HUES48 (cell line): ENCODE results near the gene LRRC37B.
"Not testable (repeated sequence)": the region's sequence is repeated elsewhere in the genome, so short reads cannot be mapped to it uniquely, and the experiment has no call there.

Experiments used
- H3K27ac ChIP-seq: one replicate; pipeline ENCODE4 v1.7.0; 2013; ENCODE audit warnings: low read depth, low read length, inconsistent platforms
- H3K27me3 ChIP-seq: 2 replicates; pipeline ENCODE4 v1.6.1; 2013; ENCODE audit warnings: mild to moderate bottlenecking, low read length; ENCODE audit not compliant: control insufficient read depth, insufficient read depth
- H3K36me3 ChIP-seq: 2 replicates; pipeline ENCODE4 v1.6.1; 2013; ENCODE audit warnings: low read length; ENCODE audit not compliant: control insufficient read depth, insufficient read depth
- H3K4me1 ChIP-seq: 2 replicates; pipeline ENCODE4 v1.6.1; 2013; ENCODE audit warnings: mild to moderate bottlenecking, low read length; ENCODE audit not compliant: control insufficient read depth, insufficient read depth
- H3K4me3 ChIP-seq: 2 replicates; pipeline ENCODE4 v1.5.1; 2013; ENCODE audit warnings: mild to moderate bottlenecking, low read depth, low read length
- H3K9ac ChIP-seq: 2 replicates; pipeline ENCODE4 v1.6.1; 2013; ENCODE audit warnings: mild to moderate bottlenecking, low read depth, low read length, moderate library complexity
- H3K9me3 ChIP-seq: 2 replicates; pipeline ENCODE4 v1.6.1; 2013; ENCODE audit warnings: low read length; ENCODE audit not compliant: control insufficient read depth, insufficient read depth

The LRRC37B gene

DNA sequence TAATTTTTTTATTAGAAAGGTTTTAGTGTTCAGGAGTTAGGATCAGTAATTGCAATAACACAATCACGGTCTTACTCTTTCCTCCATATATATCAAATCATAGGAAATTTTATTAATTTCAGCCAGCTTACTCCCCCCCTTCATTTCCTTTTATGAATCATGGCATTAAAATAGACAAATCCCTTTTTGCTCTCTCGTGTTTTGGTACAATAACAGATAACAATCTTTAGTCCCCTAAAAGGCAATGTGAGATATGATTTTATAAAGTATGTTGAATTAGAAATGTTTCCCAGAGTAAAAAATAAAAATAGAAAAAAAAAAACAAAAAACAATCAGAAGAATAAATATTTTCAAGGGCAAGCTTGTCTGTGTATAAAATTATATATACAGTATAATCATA, 92.5 kb downstream of the LRRC37B start:
- Histone ChIP-seq H3K36me3 (no peaks in the 10 kb centered on the region), H3K27ac (no peak overlapping the region), H3K4me1 (peaks cover 5% of the 10 kb centered on the region; the same call in 1 of the 2 replicates), H3K4me3 (no peak overlapping the region), H3K27me3 (no peaks in the 10 kb centered on the region), H3K9ac (no peak overlapping the region), H3K9me3 (no peaks in the 10 kb centered on the region)

DNA sequence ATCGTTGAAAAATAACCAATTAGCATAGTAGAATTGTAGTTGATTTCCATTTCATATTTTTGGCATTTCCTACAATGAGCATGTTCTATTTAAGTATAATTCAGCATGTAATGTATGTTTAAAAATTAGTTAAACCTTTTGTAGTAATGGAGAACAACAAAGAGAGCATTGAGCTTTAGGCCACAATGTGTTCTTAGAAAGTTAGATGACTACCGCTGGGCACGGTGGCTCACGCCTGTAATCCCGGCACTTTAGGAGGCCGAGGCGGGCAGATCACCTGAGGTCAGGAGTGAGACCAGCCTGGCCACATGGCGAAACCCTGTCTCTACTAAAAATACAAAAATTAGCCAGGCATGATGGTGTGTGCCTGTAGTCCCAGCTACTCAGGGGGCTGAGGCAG, 93.1 kb downstream of the LRRC37B start:
- not testable (repeated sequence) for H3K36me3 ChIP-seq, H3K27me3 ChIP-seq, H3K27ac ChIP-seq, H3K9ac ChIP-seq, H3K4me1 ChIP-seq, H3K9me3 ChIP-seq, H3K4me3 ChIP-seq

DNA sequence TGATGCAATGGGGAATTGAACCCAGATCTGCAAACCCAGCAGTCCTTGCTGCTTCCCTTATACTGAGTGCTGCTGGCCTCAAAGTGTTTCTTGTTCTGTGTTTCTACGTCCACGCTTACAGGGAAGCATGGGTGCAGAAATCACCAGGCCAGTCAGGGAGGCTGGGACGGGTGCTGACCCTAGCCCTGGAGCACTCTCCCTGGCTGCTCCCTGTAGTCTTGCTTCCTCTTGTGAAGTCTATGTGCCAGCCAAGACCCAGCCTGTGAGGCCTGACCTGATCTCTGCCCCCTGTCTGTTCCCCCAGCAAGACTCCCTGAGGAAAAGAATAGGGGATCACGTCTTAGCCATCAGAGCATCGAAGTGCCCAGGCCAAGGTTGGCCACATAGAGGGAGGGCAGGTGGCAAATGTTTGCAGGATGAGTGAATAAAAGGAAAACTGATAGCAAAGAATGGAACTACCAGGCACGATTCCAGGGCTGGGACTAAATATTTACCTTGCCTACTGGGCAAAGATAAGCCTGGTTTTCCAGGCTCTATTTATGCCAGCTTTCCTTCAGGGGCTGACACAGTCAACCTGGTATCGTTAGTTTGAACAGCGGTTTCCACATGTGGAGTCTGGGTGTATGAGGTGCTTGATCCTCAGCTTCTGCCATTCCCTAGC, 93.9 kb downstream of the LRRC37B start:
- no peaks in the 10 kb centered on the region for H3K9me3 ChIP-seq

DNA sequence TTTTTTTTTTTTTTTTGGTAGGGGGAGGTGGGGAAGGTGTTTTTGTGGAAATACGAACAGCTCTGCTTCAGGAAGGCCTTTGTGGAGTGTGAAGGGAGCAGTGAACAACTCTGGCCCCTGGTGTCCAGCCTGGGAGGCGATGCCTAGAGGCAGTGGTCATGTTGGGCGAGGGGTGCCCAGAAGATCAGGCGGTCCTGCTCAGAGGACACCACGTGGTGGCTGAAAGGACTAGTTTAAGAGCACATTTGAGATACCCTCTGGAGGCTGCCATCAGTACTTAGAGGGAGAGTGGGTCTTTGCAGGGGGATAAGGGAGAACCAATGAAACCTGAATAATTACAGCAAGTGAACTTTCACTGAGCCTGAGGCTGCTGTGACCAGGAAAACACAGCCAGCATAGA, 95.0 kb downstream of the LRRC37B start:
- Histone ChIP-seq H3K4me1 (peaks cover 5% of the 10 kb centered on the region; the same call in 1 of the 2 replicates), H3K27me3 (no peaks in the 10 kb centered on the region), H3K27ac (no peak overlapping the region), H3K9ac (no peak overlapping the region), H3K4me3 (no peak overlapping the region), H3K9me3 (no peaks in the 10 kb centered on the region), H3K36me3 (no peaks in the 10 kb centered on the region)

More for the DNA sequence above, 93.9 kb downstream of the LRRC37B start:
- H3K9ac ChIP-seq = no peak overlapping the region; the same call in 1 of the 2 replicates
- peaks cover 5% of the 10 kb centered on the region; the same call in 1 of the 2 replicates for H3K4me1 ChIP-seq
- no peaks in the 10 kb centered on the region for H3K27me3 ChIP-seq
- H3K4me3 ChIP-seq = no peak overlapping the region
- H3K36me3 ChIP-seq = no peaks in the 10 kb centered on the region
- H3K27ac ChIP-seq = no peak overlapping the region

DNA sequence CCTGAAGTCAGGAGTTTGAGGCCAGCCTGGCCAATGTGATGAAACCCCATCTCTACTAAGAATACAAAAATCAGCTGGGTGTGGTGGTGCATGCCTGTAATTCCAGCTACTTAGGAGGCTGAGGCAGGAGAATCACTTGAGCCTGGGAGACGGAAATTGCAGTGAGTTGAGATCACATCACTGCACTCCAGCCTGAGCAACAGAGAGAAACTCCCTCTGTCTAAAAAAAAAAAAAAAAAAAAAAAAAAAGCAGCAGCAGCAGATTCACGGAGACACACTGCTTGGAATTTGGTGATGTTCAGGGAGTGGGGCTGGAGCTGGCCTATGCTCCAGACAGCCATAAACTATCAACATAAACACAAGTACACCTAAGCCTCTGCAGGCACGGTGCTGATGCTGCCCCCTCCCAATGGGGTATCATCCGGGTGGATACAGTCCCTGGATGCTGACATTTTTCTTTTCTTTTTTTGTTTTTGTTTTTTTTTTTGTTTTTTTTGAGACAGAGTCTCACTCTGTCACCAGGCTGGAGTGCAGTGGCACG, 95.5 kb downstream of the LRRC37B start:
- Histone ChIP-seq H3K4me3 (no peak overlapping the region), H3K4me1 (peaks cover 5% of the 10 kb centered on the region; the same call in 1 of the 2 replicates), H3K27me3 (no peaks in the 10 kb centered on the region), H3K36me3 (no peaks in the 10 kb centered on the region), H3K9me3 (no peaks in the 10 kb centered on the region), H3K9ac (no peak overlapping the region), H3K27ac (no peak overlapping the region)
